Activated T-helper 9 cell treated with anti-CD3 and anti-CD28 coated beads, Interleukin-2, amount 50 U/mL, for 16 hours (primary cell): ENCODE results near the gene WIPF2.

ENCODE experiments used
- DNase-seq: peaks from one replicate; pipeline ENCODE4 v3.0.0-alpha.2; 2020; ENCODE audit warnings: low read depth

The WIPF2 gene

DNA sequence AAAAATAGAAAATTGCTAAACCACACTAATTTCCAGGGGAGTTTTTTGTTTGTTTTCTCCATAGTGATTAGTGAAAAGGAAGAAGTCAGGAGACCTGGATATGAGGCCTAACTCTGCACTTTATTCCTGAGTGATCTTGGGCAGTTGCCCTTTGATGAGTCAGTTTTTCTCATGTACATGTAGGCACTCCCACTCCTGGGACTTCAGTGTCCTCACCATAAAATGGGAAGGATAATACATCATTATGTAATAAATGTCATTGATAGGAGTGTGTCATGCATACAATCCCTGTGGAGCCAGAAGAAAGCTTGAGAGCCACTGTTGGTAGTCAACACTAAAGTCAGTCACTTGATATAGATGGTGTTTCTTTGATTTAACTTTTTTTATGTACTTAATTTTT is 32.5 kb downstream of the WIPF2 start:
- DNase-seq = no peak

DNA sequence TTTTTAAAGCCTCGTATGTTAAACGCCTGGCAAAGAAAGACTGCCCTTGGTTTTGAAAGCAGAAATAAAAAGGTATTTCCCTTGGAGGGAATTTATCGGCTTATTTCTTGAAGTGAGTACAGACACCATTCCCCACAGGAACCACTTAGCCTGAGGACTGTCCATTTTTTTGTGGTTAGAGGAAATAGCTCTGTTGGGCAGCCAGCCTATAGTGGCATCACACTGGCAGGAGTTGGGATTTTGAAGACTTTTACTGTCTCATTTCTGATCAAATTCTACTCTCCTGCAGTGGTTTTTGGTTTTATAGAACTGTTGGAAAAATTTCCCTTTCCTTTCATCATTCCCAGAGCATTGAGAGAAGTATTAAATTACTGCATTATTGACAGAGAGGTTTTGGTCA is 34.5 kb downstream of the WIPF2 start:
- DNase-seq = no peak

DNA sequence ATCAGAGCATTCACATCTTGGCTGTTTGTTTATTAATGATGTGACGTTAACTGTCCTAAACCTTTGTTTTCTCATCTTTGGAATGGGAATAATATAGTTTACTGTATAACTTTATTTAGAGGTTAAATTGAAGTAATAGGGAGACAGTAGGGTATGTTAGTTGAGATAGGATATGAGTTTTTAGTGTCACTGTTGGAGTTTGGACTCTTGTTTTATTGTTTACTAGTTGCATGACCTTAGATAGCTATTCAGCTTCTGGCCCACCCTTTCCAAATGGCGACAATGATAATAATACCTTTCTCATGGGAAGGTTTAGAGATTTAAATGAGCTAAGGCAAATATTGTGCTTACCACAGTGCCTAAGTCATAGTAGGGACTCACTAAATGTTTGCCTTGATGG is 40.4 kb downstream of the WIPF2 start:
- DNase-seq = no peak

DNA sequence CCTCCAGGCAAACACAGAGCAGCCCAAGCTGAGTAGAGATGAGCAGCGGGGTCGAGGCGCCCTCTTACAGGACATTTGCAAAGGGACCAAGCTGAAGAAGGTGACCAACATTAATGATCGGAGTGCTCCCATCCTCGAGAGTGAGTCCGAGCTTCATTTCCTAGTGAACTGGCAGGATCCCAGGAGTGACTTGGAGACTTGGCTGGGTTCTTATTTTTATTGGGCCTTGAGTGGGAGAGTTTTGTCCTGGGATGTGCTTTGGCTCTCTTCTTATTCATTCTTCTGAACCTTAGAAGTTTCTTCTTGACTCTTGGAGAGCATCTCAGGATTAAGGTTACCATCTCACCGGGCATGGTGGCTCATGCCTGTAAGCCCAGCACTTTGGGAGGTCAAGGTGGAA is 41.4 kb downstream of the WIPF2 start:
- no peak for DNase-seq

DNA sequence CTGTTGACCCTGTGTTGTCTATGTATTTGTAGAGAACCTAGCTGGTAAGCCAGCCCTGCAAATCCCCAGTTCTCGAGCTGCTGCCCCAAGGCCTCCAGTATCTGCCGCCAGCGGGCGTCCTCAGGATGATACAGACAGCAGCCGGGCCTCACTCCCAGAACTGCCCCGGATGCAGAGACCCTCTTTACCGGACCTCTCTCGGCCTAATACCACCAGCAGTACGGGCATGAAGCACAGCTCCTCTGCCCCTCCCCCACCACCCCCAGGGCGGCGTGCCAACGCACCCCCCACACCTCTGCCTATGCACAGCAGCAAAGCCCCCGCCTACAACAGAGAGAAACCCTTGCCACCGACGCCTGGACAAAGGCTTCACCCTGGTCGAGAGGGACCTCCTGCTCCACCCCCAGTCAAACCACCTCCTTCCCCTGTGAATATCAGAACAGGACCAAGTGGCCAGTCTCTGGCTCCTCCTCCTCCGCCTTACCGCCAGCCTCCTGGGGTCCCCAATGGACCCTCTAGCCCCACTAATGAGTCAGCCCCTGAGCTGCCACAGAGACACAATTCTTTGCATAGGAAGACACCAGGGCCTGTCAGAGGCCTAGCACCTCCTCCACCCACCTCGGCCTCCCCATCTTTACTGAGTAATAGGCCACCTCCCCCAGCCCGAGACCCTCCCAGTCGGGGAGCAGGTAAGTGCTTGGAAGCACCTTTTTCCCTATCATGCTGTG is 45.5 kb downstream of the WIPF2 start:
- DNase-seq = no peak

DNA sequence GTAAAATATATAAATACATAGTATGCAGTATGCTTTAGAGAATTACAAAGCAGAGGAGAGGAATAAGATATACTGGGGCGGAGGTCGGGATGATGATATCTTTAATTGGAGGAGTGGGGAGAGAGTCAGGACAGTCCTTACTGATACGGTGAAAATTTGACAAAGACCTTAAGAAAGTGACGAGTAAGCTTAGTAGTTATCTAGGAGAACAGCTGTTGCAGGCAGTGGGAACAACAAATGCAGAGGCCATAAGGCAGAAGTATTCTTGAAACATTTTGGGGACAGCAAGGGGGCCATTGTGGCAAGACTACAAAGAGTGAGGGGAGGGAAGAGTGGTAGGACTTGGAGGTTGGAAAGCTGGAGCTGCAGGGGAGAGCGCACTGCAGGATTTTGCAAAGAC is 46.2 kb downstream of the WIPF2 start:
- no peak for DNase-seq

DNA sequence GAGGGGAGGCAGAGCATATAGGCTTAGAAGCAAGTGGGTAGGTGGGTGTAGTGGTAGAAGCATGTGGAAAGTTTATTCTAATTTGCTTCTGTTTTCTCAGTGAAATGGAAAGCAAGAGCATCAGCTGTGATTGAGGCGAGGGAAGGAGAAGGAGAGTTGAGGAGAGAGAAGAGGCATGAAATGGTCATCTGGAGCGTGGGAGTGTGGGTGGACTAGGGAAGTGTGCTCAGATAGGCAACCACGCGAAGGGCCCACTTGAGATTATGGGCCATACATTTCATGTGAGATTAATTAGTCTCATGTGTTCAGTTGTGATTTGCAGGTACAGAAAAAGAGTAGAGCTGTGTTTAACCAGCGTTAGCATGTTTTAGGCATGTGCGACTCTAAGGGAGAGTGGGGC is 47.8 kb downstream of the WIPF2 start:
- no peak for DNase-seq

DNA sequence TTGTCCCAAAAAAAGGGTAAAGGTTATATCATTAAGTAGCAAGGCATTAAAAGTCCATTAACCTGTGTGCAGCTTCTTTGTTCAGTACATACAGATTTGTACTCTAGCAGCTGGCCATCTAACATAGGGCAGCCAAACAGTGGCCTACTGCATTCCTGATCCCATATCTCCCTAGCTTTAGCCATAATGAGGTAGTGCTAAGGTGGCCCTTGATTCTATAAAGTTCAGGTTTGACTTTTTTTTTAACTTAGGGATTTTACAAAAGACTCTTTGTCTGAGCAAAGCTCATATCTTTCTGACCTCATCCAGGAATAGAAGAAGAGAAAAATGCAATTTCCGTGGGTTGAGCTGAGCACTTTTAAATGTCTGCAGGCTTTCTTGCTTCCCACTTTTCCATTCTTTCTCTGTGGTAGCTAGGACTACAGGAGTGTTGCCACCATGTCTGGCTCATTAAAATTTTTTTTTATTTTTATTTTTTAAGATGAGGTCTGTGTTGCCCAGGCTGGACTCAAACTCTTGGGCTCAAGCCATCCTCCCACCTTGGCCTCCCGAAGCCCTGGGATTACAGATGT is 49.1 kb downstream of the WIPF2 start:
- DNase-seq = no peak

DNA sequence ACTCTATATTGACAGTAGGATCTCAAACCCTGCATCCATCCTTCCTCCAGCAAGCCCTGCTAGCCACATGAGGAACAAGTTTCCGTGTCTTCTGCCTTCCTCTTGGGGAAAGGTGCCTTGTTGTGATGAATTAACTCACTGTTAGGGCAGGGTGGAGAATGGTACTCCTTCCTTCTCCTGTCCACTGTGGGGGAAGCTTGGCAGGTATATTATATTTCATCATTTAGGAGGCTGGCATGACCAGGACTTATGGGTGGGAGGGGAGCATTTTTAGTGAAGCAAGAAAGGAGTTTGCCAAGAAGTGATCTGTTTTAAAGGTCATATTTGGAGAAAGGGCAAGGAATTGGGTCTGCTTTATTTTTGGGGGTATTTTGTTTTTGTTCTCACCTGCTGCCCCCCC is 59.3 kb downstream of the WIPF2 start:
- no peak for DNase-seq

DNA sequence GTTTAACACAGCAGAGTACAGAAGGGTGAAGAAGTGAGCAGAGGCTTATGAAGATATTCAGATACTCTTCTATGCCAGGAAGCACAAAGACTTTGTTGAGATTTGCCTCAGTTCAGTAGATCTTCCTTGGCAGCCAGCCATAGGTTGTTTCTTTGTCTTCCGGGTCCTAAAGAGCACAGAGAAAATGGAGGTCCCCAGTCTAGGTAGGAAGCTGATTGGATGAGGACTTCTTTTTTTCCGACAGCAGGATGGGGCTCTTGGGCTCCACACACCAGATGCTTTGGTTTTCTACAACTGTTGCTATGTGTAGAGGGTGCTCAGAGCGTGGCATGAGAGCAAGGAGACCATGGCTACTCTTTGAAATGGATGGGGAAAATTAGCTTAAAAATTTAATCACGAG is 60.3 kb downstream of the WIPF2 start:
- DNase-seq = no peak

DNA sequence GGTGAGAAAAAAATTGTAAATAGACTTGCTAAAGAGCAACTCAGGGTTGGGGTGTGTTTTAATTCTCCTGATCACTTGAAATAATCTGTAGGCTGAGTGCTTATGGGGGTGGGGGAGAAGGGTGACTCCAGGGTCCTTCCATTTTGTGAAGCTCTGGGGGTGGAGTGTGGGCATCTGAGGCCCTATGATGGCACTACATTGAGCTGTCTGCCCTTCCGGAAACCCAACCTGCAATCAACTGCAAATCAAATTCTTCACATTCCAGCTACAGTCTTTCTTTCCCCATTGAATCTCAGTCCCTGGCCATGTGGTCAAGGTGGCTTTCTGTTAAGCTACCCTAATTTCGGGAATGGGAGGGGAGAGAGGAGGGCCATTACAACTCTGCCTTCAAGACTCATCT is 62.6 kb downstream of the WIPF2 start:
- no peak for DNase-seq

DNA sequence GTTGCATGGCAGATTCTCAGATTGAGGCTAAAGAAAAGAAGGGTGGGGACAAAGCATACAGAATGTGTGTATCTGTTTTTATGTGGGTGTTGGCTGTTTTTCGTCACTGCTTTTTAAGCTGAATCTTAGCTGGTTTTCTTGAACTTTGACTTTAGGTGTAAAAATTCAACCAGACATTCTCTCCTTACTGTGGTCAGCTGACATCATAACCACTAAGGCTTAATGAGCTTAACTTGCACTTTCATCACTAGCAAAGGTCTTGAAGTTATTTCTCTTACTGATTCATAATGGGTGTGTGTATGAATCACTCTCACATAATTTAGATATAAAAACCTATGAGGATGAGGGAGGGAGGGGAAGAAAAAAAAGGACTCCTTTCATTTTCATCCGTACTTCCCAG is 64.6 kb downstream of the WIPF2 start:
- DNase-seq = no peak

DNA sequence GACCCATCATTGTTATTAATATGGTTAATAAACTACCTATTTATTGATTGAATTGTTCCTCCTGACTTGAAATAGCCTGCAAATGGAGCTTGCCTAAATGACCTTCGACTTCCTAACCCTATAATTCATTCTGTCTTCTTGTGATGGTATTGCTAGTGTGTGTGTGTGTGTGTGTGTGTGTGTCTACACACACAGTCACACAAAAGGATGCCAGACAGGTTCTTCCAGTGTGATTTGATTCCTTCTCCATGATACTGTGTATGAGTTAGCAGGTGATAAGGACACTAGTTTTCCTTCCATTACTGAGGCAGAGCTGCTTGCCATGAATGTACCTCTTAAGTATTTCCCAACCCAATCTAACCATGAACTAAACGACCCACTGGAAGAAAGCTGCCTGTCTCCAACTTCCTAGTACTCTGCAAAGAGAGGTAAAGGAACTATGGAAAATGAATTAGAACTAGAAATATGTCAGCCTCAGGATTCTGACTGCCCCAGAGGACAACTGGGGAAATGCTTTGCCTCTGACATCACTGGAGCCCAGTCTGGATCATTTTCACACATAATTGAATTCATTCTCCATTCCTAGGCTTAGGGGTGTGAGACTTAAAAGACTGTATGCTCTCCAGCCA is 65.1 kb downstream of the WIPF2 start:
- no peak for DNase-seq

DNA sequence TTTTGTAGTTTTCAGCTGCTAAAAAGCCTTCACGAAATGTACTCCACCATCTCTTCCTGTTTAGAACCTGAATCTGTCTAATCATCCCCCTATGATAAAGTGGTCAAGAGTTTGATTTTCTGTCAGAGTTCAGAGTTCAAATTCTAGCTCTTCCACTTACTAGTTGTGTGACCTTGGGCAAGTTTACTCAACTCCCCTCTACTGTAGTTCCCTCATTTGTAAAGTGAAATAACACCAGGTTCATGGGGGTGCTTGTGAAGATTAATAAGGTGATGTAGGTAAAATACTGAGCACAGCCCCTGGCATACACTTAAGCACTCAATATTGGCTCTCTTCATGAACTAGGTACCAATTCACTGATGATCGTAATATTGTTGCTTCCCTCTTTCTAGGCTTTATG is 67.4 kb downstream of the WIPF2 start:
- DNase-seq = no peak

DNA sequence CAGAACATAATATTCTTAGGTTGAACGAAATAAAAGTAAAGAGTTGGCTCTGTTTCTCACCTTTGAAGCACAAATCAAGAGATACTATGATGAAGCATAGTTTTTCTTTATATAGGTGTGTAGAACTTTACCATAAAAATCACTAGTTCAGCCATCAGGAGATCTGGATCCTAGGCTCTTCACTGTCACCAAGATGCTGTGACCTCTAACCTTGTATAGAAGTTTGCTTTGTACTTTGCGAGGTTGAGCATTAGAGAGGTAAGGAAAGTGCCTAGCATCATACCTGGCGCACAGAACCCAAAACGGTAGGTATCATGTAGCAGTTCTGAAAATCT is 68.0 kb downstream of the WIPF2 start:
- no peak for DNase-seq

DNA sequence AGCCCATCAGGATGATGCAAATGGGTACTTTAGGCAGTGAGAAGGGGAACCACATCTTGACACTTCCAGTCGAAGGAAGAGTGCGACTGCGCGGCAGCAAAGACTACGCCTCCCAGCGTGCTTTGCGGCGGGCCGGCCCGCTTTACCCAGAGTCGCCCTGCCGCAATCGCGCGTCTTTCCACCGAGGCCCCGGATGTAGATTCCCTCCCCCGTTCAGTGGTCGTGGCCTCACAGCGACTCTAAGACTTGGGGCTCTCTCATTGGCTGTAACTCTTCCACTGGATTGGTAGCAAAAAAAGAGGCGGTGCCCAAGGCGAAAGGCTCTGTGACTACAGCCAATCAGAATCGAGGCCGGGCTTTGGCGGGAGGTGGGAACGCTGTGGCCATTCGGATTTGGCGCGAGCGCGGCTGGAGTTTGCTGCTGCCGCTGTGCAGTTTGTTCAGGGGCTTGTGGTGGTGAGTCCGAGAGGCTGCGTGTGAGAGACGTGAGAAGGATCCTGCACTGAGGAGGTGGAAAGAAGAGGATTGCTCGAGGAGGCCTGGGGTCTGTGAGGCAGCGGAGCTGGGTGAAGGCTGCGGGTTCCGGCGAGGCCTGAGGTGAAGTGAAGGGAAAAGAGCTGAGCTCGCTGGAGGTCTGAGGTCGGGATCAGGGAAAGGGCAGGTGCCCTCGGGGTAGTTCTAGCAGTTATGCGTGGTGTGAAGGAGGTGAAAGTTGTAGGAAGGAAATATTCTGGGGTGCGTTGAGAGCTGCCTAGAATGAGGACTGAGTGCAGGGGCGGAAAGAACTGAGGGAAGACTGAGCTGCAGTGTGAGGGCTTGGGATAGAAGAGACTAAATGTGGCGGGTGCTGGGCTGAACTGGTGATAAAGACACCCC is 68.6 kb downstream of the WIPF2 start, which contains the start of gene CDC6:
CDC6 (plus strand) TSS at position 386 of the 876 bp plus-strand sequence. CDS start 1,542 bp downstream, outside the sequence.
- DNase-seq = peak; percentile 96

DNA sequence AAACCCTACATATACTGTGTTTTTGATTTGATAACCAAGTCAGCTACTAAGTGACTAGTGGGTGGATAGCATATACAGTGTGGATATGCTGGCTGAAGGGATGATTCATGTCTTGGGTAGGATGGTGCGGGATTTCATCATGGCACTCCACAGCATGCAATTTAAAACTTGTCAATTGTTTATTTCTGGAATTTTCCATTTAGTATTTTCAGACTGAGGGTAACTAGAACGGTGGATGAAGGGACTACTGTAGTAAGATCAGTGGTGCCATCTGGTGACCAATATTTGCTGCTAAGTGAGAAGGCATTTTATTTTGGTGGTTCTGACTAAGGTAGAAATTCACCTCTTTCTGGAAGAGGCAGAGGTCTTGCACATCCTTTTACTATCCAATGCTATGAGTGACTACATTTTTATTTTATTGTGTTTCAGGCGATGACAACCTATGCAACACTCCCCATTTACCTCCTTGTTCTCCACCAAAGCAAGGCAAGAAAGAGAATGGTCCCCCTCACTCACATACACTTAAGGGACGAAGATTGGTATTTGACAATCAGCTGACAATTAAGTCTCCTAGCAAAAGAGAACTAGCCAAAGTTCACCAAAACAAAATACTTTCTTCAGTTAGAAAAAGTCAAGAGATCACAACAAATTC is 71.7 kb downstream of the WIPF2 start:
- DNase-seq = no peak

DNA sequence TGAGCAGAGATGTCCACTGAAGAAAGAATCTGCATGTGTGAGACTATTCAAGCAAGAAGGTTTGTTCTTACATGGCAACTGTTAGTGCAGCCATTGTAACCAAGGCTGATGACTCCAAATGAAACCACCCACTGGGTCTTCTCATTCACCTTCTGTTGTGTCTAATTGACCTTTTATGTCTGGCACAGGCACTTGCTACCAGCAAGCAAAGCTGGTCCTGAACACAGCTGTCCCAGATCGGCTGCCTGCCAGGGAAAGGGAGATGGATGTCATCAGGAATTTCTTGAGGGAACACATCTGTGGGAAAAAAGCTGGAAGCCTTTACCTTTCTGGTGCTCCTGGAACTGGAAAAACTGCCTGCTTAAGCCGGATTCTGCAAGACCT is 72.2 kb downstream of the WIPF2 start:
- DNase-seq = no peak

DNA sequence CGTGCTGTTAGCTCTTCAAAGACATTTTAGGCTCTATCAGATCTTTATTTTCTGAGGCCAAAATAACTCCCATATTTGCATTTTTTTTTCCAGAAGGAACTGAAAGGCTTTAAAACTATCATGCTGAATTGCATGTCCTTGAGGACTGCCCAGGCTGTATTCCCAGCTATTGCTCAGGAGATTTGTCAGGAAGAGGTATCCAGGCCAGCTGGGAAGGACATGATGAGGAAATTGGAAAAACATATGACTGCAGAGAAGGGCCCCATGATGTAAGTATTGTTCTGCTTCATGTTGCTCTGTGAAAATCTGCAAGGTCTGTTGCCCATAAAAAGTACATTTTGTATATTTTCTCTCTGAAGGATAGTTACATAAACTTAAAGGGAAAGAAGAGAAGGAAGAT is 74.3 kb downstream of the WIPF2 start:
- DNase-seq = no peak

DNA sequence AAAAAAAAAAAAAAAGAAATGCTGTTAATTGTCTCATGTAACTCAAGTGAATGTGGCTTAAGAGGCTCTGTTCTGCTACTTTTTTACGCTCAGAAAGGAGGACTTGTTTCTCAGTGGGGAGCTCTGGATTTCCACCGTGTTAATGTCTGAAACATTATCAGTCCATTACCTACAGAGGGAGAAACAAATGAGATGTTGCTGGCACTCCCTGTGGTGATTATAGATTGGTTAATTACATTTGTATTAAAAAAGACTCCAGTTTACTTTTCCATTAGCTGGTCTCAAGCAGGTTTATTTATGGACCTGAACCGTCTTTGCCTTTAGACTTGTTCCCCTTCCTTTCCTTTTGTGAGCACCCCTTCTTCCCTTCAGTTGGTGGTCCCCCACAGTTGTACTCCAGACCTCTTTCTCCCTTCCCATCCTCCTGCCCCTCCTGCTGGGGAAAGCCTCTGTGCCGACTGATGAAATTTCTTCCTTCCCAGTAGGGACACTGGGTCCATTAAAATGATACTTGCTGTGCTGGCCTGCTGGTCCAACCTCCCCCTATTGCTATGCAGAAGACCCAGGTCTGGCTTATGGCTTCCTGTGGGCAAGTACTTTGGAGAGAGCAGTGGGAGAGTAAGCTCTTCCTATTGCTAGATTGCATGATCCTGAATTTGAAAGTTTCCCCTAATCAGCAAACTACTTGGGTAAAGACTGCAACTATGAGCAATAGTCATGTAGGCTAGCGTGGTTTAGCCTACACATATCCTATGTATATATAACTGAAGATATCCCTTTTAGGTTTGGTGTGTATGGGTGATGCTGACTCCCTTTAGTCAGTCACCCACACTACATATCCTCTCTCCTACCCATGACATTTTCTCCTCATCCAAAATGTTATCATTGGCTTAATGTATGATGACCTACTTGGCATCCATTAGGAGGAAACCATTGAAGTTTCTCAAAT is 76.7 kb downstream of the WIPF2 start:
- DNase-seq = no peak

DNA sequence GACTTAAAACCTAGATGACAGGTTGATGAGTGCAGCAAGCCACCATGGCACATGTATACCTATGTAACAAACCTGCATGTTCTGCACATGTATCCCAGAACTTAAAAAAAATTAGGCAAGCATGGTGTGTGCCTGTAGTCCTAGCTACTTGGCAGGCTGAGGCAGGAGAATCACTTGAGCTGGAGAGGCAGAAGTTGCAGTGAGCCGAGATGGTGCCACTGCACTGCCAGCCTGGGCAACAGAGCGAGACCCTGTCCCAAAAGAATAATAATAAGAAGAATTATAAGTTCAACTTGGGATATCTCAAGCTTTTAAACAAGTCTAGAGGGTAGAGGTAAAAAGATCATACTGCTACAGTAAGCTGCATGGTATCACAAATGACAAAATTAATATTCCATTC is 78.4 kb downstream of the WIPF2 start:
- DNase-seq = no peak
